Measurements from ENCODE around the gene LAMA2.

DNA sequence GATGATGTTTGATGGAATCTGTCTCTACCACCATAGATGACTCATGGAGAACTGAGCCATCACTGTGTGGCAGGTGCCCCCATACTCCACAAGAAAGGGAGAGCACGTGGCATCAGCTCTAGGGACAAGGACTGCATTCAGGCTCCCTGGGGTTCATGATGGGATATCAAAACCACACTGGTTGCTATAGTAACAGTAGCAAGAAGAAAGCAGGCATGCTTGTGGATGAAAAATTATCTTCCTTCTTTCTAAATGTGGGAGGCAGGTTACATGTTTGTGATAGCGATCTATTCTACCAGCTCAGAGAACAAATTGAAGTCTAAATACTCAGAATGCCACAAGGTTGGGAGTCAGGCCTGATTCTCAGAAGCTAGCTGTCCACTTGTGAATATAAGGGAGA, 602.8 kb downstream of the LAMA2 start:
- TF ChIP-seq, protein P1, sequence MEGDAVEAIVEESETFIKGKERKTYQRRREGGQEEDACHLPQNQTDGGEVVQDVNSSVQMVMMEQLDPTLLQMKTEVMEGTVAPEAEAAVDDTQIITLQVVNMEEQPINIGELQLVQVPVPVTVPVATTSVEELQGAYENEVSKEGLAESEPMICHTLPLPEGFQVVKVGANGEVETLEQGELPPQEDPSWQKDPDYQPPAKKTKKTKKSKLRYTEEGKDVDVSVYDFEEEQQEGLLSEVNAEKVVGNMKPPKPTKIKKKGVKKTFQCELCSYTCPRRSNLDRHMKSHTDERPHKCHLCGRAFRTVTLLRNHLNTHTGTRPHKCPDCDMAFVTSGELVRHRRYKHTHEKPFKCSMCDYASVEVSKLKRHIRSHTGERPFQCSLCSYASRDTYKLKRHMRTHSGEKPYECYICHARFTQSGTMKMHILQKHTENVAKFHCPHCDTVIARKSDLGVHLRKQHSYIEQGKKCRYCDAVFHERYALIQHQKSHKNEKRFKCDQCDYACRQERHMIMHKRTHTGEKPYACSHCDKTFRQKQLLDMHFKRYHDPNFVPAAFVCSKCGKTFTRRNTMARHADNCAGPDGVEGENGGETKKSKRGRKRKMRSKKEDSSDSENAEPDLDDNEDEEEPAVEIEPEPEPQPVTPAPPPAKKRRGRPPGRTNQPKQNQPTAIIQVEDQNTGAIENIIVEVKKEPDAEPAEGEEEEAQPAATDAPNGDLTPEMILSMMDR (IDR thresholded peaks at IDR 0.05), result no peak
- no peak for TF ChIP-seq POLR2A (IDR thresholded peaks at IDR 0.05)
